CD4-positive, alpha-beta T cell treated with Interleukin-6 at 100 ng/mL for 8 hours (primary cell): Measurements from ENCODE around the gene ADAMTS2.

Source experiments
- DNase-seq: peaks from one replicate; pipeline ENCODE4 v3.0.0-alpha.2; 2020; ENCODE audit warnings: mixed read lengths, low spot score

The ADAMTS2 gene

DNA sequence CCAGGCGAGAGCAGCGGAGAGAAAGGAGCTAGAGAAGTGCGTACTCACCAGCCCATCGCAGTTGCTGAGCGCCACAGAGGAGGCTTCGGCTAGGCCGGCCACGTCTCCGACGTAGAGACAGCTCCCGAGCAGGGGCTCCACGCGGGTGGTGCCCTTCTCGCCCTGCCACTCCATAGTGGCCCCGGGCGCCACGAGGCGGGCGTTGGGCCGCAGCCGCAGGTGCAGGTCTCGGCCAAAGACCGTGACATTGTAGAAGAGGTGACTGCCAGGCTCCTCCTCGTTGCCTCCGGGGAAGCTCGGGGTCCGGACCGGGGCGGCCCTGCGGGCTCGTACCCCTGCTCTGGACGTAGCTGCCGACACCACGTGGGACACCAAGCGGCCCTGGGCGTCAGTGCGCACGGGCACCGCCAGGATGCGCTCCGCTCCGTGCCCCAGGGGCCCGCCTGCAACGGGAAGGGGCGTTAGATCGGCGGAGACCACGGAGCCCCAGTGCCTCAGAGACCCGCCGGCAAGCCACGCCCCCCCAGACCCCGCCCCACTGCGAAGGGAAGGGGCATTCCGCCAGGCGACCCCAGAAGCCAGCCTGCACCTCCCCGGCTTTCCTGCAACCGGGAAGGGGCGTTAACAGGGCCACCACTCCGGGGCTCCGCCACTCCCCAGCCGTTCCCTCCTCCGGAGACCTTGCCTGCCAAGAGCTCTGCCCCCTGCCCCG lies 1.4 kb downstream of the ADAMTS2 start:
- no peak for DNase-seq

DNA sequence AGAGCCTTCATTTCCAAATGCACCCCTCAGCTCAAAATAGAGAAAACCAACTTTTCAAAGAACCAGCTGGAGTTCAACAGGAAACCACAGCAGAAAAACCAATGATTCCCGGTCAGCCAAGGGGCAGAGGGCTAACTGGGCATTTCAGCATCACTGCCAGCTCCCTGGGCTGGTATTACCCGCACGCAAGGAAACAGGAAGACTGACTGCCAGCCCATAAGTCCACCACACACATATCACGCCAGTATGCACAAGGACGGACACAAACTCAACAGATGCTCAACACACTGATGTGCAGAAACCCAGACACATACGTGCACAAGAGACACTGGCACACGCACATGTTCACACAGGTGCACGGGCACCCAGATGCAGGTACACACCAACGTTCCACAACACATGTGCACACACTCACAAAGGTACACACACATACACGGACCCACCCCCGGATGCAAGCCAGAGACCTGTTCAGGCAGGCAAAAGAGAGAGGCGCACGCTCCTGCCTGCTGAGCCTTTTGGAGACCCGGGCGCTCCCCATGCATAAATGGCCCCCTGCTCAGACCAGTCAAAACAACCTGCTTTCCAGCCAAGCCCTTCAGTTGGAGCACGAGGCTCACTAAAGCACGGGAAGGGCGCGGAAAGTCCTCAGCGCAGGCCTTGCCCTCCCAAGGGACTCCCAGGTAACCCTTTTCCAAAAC lies 2.1 kb downstream of the ADAMTS2 start:
- DNase-seq: no peak

DNA sequence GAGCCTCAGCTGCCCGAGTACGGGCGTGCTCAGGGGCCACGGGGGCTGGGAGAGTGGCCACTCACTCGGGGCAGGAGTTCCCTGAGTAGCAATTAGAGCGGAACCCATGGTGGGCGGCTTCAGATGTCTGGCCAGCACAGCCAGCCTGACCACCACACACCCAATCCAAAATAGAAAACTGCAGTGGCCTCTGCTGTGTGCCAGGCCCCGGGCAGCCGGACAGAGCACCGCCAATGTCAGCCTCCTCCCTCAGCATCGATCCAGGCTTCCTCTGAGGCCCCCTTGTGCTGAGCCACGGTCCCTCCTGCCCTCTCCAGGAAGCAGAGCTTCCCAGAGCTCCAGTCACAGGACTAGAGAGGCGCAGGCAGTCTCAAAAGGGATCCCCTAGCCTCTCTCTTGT lies 2.7 kb downstream of the ADAMTS2 start:
- no peak for DNase-seq

DNA sequence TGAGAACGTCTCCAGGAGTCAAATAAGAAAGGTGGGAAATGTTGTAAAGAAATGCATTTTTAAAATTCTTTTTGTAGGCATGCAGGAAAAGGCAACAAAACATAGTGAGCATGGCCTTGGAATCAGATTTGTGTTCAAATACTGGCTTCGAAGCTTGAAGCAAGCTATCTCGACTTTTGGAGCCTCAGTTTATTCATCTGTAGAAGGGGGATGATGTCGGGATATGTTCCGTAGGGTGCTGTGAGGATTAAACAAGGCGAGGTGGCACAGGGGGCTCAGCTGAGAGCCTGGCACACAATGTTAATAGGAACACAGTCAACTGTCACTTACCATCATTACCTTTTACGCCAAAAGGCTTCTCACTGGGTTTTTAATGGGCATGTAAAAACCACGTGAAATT lies 4.8 kb downstream of the ADAMTS2 start:
- DNase-seq: no peak

DNA sequence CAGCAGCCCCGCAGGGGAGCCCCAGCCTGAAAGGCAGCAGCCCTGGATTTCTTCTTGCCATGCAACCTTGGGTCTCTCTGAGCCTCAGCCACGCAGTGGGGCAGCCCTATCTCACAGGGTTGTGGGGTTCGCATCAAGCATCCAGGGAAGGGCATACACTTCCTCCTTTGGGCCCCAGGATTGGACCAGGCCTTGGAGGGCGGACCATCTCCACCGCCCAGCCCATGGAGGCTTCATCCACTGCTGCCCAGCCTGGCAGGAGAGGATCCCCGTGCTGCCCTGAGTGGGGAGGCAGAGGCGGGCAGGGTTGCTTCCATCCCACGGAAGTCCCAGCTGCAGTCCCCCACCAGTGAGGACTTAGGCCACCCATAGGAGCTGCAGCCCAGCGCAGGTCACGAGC lies 5.3 kb downstream of the ADAMTS2 start:
- no peak for DNase-seq

DNA sequence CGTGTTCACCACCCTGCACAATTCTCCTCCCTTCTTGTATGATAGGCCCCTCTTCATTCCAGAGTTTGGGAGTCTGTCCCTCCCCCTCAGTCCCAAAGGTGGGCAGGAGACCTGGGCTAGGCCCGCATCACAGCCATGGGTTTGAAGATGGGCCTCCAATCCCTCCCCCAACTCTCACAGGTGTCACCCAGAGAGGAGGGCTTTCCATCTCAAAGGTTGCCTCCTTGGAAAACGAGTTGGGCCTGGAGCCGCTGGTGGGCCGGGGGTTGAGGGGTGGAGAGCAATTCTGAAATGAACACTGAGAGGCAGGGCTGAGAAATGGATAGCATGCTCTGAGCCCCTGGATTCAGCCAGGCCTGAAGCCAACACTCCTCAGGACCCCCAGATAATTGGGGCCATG lies 6.2 kb downstream of the ADAMTS2 start:
- no peak for DNase-seq

DNA sequence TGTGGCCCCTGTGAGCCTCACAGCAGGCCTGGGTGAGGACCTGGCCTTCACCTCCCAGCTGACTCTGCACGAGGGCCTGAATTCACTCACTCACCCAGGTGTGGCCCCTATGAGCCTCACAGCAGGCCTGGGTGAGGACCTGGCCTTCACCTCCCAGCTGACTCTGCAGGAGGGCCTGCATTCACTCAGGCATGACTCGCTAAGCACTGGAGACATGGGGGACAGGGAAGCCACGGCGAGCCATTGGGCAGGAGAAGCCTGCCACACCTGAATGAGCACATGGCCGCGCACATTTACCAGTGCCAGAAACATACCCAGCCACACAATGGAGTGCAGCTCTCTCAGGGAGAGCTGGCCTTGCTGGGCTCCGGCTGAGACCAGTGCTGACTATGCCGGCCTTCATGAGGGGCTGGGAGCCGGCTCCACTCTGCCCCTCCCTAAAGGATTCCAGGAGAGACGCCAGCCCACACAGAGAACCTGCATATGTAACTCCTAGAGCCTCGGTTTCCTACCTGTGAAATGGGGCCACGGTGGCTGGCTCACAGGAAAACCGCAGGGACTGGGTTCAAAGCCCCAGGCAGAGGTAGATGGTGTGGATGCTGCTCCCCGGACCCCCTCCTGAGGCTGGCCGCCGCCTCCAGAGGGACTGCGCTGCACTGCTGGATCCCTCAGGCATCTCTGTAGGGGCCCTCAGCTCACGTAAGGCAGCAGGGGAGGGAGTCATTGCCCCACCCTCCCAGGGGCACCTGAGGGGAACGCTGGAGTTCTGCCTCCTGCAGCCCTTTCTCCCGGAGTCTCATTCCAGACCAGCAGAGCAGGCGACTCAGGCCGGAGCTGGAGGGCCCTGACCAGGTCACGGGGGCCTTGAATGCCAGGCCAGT lies 7.2 kb downstream of the ADAMTS2 start:
- DNase-seq: no peak

DNA sequence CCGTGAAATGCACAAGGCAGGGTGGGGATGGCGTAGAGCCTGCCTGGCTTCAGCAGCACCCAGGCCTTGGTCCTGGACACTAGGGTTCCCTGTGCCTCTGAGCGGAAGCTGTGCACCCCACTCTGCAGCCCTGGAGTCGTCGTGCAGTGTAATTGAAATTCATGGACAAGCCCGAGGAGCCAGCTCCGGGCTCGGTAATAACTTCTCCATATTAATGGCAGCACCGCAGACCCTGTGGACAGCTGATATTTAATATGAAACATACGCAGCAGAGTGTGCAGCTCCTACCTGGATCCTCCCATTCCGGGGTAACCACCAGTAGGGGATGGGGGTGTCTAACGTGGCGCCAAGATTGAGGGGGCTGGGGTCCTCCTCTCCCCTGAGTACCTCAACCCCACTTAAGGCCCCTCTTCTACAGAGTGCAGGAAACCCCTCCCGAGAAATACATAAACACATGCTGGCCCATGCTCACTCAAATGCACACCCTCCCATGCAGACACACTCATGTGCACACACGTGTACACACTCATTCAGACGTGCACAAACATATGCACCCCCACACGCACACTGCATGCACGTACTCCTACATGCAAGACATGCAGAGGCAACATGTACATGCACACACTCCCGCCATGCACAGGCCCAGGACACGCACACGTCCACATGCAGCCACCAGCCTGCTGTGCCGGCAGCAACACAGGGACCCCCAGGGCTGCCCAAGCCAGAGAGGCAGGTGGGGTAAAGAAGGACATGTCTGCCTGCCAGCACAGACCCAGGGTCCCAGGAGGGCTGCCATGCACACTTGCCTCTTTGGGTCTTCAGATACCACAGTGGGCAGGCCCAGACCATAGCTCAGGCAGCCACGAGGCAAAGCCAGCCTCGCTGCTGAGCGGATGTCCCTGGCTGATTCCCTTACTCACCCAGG lies 8.1 kb downstream of the ADAMTS2 start:
- DNase-seq: no peak

DNA sequence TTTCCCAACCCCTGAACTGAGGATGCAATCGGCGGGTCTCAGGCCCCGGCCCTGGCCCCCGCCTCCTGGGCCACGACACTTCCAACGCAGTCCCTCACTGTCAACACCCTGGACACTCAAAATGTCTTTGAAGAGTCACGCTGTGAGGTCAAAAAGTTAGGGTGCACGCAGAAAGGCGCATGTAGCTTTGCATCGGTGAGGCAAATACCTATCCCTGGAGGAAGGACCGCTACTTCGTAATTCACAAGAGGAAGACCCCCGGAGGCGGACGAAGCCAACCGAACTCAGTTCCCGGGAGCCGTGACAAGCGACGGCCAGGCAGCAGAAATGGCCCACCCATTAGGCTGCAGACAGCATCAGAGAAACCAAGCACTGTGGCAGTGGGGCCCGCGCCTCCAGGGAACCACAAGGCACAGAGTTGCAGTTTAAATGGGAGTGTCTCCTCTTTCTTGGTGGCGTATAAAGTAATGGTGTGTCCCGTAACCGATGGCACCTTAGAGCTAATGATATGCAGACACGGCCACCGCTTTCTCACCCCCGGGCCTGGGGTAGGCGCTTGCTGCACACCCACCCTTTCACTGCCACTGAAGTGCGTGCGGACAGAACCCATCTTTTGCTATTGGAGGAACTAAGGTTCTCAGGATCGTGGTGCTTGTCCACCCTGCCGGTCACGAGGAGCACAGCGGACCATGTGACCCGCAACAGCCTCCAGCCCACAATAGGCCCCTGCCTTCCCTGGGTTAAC lies 9.0 kb downstream of the ADAMTS2 start:
- DNase-seq: no peak

DNA sequence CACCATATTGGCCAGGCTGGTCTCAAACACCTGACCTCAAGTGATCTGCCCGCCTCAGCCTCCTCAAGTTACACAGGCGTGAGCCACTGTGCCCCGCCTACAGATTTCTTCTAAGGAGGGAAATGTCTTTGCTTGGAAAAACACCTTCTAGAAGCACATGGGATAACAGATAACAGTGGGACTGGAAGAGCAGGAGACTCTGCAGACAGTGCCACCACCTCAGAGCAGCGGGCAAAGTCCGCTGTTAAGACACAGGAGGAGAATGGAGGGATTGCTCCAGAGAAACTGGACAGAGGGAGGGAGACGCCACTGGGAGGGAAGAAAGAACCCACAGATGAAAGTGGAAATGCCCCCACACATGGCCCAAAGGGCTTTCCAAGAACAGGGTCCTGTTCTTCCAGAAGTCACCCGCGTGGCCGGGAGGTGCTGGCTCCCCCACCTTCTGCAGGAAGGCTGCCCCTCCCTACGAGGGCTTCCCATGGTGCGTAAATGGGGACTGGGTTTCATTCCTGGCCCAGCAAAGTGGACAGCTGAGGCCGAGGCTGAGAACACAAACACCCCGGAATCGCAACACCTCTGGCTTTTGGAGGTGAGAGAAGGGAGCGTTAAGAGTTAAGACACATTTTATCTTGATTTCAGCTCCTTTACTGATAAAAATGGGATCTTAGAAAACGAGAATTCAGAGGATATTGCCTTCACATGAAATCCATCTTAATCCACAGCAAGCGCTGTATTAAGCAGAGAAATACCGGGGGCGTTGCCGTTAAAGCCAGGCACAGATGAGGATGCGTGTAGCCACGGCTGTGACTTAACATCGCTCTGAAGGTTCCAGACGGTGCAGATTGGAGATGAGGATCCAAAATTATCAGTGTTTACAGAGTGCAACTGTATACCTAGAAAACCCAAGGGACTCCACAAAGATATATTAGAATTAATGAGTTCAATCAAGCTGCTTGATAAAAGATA lies 11.2 kb downstream of the ADAMTS2 start:
- DNase-seq: no peak

DNA sequence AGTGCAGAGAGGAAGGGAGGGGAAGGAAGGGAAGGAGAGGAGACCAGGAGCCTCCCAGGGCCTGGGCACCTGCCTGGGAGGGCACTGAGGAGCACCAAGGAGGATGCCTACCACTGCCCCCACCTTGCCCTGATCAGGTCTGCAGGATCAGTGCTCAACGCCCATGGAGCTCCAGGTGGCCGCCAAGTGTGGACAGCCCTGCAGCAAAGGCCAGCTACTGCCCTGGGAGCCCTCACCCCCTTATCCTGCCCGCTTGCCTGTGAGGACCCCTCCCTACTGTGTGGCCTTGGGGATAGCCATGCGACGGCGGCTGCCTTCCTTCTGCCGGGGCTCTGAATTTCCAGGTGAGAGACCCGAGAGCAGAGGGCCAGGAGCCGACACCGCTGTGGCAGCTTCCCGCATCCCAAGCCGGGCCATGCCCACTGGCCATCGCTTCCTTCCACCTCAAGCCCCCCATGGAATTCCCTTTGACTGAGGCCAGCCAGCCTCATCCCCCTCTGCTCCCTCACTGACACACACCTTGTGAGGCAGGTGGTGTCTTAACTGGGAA lies 12.4 kb downstream of the ADAMTS2 start:
- DNase-seq: no peak

DNA sequence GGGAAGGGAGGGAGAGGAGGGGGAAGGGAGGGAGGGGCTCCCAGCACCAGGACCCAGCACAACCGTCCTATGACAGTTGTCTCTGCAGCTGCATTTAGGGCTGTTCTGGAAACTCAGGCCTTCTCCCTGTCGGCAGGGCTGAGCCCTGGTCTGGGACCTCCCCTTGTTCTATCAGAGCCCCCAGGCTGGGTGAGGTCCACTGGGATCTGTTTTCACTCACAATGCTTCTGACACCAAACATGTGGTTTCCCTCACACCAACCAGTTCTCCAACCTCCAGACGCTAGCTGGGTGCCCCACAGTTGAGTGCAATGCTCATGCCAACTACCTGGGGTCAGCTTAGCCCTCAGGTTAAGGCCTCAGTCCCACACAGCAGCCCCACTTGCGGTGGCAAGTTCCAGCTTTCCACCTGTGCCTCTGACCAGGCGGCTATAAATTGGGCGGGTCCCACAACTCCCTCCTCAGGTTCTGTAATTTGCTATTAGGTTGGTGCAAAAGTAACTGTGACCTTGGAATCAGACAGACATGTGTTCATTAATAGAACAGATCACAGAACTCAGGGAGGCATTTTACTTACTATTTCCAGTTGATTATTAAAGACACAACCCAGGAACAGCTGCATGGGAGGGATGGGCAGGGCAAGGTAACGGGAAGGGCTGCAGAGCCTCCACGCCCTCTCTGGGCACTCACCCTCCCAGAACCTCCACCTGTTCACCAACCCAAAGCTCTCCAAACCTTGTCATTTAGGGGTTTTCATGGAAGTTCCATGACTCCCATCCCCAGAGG lies 13.5 kb downstream of the ADAMTS2 start:
- no peak for DNase-seq

DNA sequence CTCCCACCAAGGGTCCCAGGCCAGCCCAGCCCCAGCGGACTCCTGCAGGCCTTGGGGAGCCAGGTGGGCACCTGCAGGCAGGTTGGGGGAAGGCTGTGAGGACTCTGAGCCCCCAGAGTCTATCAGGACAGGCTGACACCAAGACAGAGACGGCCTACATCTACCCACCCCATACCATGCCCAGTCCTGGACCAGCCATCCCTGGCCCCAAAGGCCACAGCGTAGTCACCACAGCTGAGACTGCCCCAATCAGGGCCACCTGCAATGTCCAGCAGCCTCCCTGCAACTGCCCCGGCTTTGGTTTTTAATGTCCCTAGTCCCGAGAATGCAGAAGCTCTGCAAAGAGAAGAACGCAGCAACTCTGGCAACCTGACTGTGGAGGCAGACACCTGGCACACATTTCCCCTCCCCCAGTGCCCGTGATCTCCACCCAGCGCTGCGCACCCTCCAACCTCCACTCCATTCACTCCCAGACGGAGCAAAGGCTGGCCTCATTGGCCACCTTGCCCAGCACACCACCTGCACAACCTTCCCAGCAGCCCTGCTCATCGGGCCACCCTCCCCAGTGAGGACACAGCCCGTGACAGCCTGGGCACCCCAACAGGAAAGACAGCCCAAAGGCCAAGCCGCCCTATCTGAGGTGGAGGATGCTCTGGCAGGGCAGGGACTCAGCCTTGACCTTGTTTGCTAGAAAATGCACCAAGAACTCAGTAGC lies 14.9 kb downstream of the ADAMTS2 start:
- no peak for DNase-seq

DNA sequence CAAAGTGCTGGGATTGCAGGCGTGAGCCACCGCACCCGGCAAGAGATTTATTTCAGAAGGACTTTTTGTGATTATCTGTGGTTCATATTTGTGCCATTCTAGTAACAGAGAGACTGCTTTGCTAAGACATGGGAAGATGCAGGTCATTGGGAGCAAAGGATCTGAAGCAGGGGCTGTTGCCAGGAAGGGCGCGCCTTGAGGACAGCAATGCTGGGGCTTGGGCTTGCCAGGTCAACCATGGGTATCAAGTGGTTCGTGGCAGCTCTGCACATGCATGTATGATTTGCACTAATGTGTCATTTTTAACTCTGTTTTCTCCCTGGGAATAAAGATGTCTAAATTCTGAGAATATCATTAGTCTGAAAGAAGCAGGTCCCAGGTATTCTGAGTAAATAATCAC lies 17.0 kb downstream of the ADAMTS2 start:
- no peak for DNase-seq

DNA sequence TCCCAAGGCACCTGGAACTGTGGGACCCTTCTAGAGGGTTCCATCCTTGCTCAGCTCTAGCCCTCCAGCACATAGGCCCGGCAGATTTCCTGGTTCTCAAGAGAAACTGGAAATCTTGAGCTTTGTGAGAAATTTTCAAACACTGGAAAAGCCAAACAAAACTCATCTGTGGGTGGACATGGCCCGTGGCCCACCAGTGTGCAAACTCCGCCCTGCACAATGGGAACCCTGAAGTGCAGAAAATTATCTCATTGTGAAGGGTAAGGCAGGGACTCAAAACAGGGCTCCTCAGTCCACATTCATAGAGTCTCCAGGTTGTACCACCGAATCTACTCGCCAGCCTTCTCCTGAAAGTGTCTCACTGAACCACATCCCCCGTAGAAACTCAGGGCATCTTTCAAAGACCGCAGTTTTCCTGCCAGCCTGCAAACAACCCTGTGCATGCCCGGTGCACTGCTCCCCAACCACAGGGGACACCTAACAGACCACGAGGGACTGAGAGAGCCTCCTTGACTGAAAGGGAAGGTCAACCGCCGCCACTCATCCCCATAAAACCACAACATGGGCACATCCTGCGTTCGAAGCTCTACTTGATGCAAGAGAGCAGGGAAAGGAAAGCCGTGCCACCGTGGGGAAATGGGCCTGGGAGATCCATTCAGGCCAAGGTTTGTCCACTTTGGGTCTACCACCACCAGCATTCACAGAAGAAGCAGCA lies 18.1 kb downstream of the ADAMTS2 start:
- no peak for DNase-seq

DNA sequence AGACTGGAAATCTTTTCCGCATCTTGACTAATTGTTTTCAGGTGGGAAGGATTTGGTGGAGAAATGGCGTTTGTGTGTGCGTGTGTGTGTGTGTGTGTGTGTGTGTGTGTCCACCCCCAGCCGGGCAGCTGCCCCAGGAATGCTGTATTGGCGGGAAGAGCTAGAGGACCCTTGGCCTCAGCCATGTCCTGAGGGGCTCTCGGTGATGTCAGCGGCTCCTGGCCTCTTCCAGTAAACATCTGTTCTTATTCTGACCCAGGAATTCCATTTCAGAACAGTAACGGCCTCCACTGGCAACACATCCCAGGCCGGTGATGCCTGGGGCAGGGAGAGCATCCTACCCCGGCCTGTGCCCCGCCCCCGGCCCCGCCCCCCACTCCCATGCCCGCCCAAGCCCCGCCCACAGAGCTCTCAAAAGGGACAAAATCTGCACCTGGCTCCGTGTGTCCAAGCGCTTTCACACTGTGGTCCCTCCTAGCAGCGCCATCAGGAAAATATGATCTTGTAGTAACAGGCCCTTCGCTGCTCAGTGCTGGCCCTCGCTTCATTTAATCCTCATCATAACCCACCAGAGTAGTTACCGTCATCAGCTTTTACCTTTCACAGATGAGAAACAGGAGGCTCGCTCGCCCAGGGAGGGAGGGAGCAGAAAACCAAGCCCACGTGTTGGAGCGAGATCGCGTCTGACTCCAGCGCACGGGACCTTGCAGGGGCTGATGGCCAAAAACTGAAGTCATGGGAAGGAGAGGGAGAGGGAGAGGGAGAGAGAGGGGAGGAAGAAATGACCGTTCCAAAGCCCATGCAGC lies 18.9 kb downstream of the ADAMTS2 start:
- DNase-seq: no peak
